GM21737 (cell line): ENCODE results near the gene MXRA8.
A peak's percentile ranks its signal among the peaks of the same experiment; 100 is the strongest.

Experiments
- ATAC-seq: cut with Tn5 transposase; IDR thresholded peaks from one replicate; pipeline ENCODE4 v1.9.1; 2021; ENCODE audit warnings: mild to moderate bottlenecking, moderate library complexity; ENCODE audit not compliant: unreplicated experiment

Gene MXRA8

GRCh38 chr1:1336931-1337792, 21.2 kb downstream of the MXRA8 start:
- no peak for ATAC-seq

- no peak for ATAC-seq
Observed at GRCh38 chr1:1336446-1336845, 21.9 kb downstream of the MXRA8 start.

GRCh38 chr1:1335792-1336248, 22.5 kb downstream of the MXRA8 start:
- no peak for ATAC-seq

GRCh38 chr1:1335283-1335682, 23.1 kb downstream of the MXRA8 start:
- no peak for ATAC-seq

- ATAC-seq, result no peak
Observed at GRCh38 chr1:1334835-1335234, 23.5 kb downstream of the MXRA8 start.

GRCh38 chr1:1333551-1334241, 24.7 kb downstream of the MXRA8 start:
- no peak for ATAC-seq

GRCh38 chr1:1332774-1333480, 25.4 kb downstream of the MXRA8 start:
- ATAC-seq, result no peak

- no peak for ATAC-seq
Observed at GRCh38 chr1:1332031-1332755, 26.2 kb downstream of the MXRA8 start.

GRCh38 chr1:1331068-1331965, 27.0 kb downstream of the MXRA8 start, which contains the start of gene TAS1R3:
Gene TAS1R3 (plus strand): TSS chr1:1331280. CDS start chr1:1331346, 66 bp downstream.
- ATAC-seq, result no peak

GRCh38 chr1:1330366-1331067, 27.8 kb downstream of the MXRA8 start:
- no peak for ATAC-seq

- ATAC-seq, result no peak
Observed at GRCh38 chr1:1329304-1330210, 28.8 kb downstream of the MXRA8 start.

- no peak for ATAC-seq
Observed at GRCh38 chr1:1328254-1328653, 30.1 kb downstream of the MXRA8 start.

- ATAC-seq, result no peak
Observed at GRCh38 chr1:1327291-1327690, 31.1 kb downstream of the MXRA8 start.

GRCh38 chr1:1326075-1326605, 32.2 kb downstream of the MXRA8 start:
- ATAC-seq, result no peak

- no peak for ATAC-seq
Observed at GRCh38 chr1:1325288-1326074, 32.9 kb downstream of the MXRA8 start.

- ATAC-seq, result peak; percentile 53
Observed at GRCh38 chr1:1324524-1325287, 33.6 kb downstream of the MXRA8 start, which contains the start of the genes CPTP and INTS11. Gene CPTP (plus strand): TSS chr1:1324802. CDS start chr1:1326911, 2,109 bp downstream. Gene INTS11 (minus strand): TSS chr1:1324660. CDS start chr1:1324608, 52 bp downstream.
